Stimulated activated CD8-positive, alpha-beta memory T cell treated with anti-CD3 and anti-CD28 coated beads, Interleukin-12 subunit alpha, Interleukin-12 subunit beta, amount 100 ng/mL, for 24 hours (primary cell): ENCODE results near the gene IL4I1.

ENCODE experiments used
- DNase-seq: peaks from one replicate; pipeline ENCODE4 v3.0.0-alpha.2; 2020; ENCODE audit errors: extremely low read depth

IL4I1 gene

GRCh38 chr19:49879243-49879963, 17.3 kb downstream of the IL4I1 start:
- DNase-seq = no peak

DNA sequence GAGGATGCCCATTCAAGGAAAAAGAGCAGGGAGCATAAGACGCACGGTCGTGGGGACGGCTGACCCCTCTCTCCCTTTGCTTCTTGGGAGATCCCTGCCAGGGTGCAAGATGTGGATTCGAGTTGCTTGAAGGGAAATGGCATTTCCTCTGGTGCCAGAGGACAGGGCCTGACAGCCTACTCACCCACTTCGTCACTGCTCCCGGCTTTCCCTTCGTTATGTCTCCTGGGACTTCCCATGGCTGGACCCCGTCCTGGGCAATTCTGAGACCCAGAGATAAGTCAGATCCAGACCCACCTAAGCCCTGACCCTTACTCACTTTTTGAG, 18.0 kb downstream of the IL4I1 start:
- DNase-seq = no peak

DNA sequence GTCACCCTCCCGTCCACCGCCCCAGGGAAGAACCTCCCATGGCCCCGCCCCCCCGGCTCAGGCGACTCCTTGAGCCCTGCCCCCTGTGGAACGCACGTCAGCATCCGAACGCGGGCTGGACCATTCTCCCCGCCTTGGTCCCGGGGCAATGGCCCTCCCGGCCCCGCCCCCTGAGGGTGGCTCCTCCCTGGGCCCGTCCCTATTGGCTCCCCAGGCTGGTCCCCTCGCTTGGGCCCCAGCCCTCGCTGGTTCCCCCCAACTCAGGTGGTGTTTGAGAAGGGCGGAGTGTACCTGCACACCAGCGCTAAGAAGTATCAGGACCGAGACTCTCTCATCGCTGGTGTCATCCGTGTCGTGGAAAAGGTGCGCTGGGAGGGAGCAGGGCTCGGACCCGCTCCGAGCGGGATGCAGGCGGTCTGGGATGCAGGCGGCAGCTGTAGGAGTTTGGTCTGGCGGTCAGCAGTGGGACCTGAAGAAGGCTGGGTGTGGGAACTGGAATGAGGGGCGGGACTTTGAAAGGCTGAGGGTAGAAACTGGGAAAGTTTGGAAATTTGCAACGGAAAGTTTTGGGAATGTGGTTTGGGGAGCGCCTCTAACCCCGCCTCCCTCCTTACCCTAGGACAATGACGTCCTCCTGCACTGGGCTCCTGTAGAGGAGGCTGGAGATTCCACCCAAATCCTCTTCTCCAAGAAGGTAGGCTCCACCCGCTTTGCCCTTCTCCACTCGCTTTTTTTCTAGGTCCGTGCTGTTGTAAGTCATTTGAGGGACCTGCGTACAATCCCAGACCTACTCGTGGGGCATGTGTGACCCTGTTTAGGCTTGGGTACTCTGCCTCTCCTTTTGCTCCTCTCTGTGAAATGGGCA, 18.6 kb downstream of the IL4I1 start:
- peak; percentile 98 for DNase-seq

GRCh38 chr19:49877020-49877878, 19.4 kb downstream of the IL4I1 start, which contains the start of the genes AKT1S1 and TBC1D17:
Gene AKT1S1 (minus strand): TSS chr19:49877355. CDS start chr19:49873295, 4,060 bp downstream.
Gene TBC1D17 (plus strand): TSS chr19:49877702. CDS start chr19:49877724, 22 bp downstream.
- peak; percentile 93 for DNase-seq

- peak; percentile 91 for DNase-seq
Observed at GRCh38 chr19:49876422-49877019, 20.2 kb downstream of the IL4I1 start.

- DNase-seq = no peak
Observed at GRCh38 chr19:49875857-49876421, 20.7 kb downstream of the IL4I1 start.

DNA sequence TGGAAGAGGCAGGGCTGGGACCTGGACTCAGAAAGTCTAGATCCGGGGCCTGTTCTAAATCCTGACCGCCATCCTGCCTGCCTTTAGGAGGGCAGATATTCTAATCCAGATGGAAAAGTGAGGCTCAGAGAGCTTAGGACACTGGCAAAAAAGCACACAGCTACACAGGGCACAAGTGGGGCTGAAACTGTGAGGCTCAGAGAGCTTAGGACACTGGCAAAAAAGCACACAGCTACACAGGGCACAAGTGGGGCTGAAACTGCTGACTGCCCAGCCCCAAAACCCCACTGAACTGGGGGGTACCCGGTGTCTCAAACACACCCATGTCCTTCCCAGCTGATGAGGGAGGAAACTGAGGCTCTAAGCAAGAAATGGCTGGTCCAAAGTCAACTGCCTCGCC, 21.5 kb downstream of the IL4I1 start:
- no peak for DNase-seq

DNA sequence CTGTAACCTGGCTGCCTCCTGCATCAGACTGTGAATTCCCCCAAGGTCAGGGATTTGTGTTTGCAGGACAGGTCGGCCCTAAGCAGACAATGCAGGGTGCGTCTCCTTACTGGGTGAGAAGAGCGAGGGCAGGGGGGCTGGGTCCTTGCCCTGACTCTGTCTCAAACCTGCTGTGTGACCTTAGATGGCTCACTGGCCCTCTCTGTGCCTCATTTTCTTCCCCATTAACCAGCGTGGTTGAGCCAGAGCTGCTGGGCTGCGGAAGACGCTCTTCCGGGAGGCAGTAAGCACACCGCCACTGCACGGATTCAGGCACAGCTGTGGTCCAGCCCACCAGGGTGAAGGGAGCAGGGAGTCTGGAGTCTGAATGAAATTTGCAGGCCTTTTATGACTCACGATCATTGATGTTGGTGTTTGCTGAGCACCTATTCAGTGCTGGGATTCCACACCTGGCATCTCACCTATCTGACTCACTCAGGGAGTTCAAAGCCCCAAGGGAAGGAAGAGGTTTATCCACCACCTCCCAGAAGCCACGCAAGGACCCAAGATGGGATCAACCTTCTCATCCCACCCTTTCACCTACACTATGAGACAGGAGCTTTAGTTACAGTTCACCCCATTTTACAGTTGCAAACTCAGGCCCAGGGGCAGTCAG, 22.1 kb downstream of the IL4I1 start:
- DNase-seq = no peak

DNA sequence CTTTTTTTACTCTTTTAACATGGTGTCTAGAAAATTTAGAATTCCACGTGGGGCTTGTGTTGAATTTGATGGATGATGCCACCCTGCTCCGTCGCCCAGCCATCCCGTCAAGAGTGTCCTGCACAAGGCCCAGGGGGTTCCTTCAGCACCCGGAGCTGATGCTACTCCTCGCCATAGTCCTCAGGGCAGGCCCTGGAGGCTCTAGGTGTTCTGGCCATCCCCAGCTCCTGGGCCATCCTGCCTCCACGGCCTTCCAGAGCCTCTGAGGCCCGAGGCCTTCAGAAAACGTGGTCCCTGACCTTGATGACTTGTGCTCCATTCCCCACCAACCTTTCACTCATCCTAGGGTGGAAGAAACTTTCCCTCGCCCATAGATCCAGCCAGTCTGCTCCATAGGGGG, 22.9 kb downstream of the IL4I1 start:
- DNase-seq = no peak

GRCh38 chr19:49873129-49873521, 23.6 kb downstream of the IL4I1 start:
- DNase-seq = no peak

DNA sequence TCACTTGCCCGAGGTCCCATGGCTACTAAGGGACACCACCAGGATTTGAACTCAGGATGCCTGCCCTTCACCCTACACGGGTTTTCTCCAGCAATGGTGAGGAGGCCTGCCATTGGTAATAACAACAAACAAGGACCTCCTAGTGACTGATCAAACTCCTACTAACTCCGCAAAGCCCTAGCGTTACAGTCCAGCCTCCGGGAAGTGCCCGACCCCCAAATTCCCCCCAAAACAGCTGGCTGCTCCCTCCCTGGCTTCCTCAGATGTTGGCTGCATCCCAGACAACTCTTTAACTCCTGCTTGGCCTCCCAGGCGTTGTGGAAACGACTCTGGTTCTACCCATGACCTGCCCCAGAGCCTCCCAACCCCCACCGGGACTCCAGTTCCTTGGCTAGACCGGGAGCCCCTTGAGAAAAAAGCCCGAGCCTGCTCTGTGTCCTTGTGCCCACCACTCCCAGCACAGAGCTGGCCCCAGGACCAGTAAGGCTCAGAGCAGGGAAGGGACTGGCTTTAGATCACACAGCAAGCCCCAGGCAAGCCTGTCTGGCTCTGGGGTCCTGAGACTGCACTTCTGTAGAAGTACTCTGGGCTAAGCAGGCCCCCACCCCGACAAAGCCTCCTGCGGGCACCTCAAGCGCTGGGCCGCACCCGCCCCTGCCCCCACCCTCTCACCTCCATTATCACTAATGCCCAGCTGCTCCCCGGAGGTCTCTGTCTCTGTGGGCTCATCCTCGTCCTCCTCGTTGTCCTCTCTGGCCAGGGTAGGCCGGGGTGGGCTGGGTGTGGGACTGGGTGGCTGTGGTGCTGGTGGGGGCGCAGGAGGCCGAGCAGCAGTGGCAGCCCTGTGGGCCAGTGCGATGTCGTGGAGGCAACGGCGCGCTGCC, 24.2 kb downstream of the IL4I1 start:
- DNase-seq = no peak

- DNase-seq = no peak
Observed at GRCh38 chr19:49871349-49871985, 25.2 kb downstream of the IL4I1 start.

GRCh38 chr19:49870309-49870901, 26.3 kb downstream of the IL4I1 start:
- DNase-seq = no peak

- peak; percentile 67 for DNase-seq
Observed at GRCh38 chr19:49869484-49870308, 27.0 kb downstream of the IL4I1 start.

- DNase-seq = no peak
Observed at GRCh38 chr19:49869009-49869483, 27.6 kb downstream of the IL4I1 start.

GRCh38 chr19:49866933-49867782, 29.5 kb downstream of the IL4I1 start, which contains the start of gene PNKP:
Gene PNKP (minus strand): TSS chr19:49867576. CDS start chr19:49867204, 372 bp downstream.
- DNase-seq = peak; percentile 85

- no peak for DNase-seq
Observed at GRCh38 chr19:49864890-49865289, 31.8 kb downstream of the IL4I1 start.
